ENCODE results near the gene PKDREJ.

Gene PKDREJ

GRCh38 chr22:46299101-46299500 is 36.0 kb upstream of the PKDREJ start:
- no peak overlapping the region for H3K4me2 ChIP-seq (ENCODE audit: low read length, poor library complexity, severe bottlenecking)
- no peak overlapping the region for H2BK12ac ChIP-seq (ENCODE audit: low read length in 2 of 2)
- H3K4me1 ChIP-seq (ENCODE audit: control insufficient read depth, insufficient read depth, low read depth, low read length) = peaks cover 18% of the 10 kb centered on the region
- H3K18ac ChIP-seq (ENCODE audit: low read depth in 1 of 2, low read length in 2 of 2) = no peak overlapping the region
- H3K79me1 ChIP-seq (replicated peaks; ENCODE audit: low read length, poor library complexity, severe bottlenecking) = peaks cover 43% of the 10 kb centered on the region
- DNase-seq = no peak
- no peak overlapping the region for H3K9ac ChIP-seq (ENCODE audit: low read length)
- H3K27me3 ChIP-seq (ENCODE audit: control insufficient read depth in 1 of 2, insufficient read depth in 1 of 2, low read length in 2 of 2) = no peaks in the 10 kb centered on the region
- no peak overlapping the region for H2BK15ac ChIP-seq (ENCODE audit: low read depth, poor library complexity, severe bottlenecking)
- H4K8ac ChIP-seq (ENCODE audit: low read length) = no peak overlapping the region
- no peak overlapping the region for H3K27ac ChIP-seq (ENCODE audit: low read length, poor library complexity, severe bottlenecking)
- H3K9me3 ChIP-seq (ENCODE audit: control insufficient read depth, low read length) = no peaks in the 10 kb centered on the region
- no peak overlapping the region for H3K23ac ChIP-seq (ENCODE audit: low read length in 2 of 2)
- H4K91ac ChIP-seq (ENCODE audit: low read length) = no peak overlapping the region
- no peak overlapping the region for H3K4me3 ChIP-seq (ENCODE audit: insufficient read depth in 1 of 2, low read depth in 1 of 2, low read length in 2 of 2)
- H2BK5ac ChIP-seq (ENCODE audit: low read depth, low read length, poor library complexity, severe bottlenecking) = no peak overlapping the region
- 96% methylated on average over 13 of the region's 13 CpGs for WGBS
- H2AK5ac ChIP-seq (ENCODE audit: low read length, severe bottlenecking) = no peak overlapping the region
- no peak overlapping the region for H3K4ac ChIP-seq (ENCODE audit: low read depth in 1 of 2, low read length in 2 of 2)
- H3K36me3 ChIP-seq (ENCODE audit: control insufficient read depth in 1 of 2, insufficient read depth in 2 of 2, low read depth in 1 of 2, low read length in 2 of 2) = peaks cover 0 to 9% of the 10 kb centered on the region in 2 experiments
- no peak overlapping the region for H2BK120ac ChIP-seq (ENCODE audit: low read depth, low read length)
- H3K14ac ChIP-seq (ENCODE audit: low read length in 2 of 2) = no peak overlapping the region
- H2AFZ ChIP-seq (ENCODE audit: low read depth, low read length) = no peak overlapping the region

DNA sequence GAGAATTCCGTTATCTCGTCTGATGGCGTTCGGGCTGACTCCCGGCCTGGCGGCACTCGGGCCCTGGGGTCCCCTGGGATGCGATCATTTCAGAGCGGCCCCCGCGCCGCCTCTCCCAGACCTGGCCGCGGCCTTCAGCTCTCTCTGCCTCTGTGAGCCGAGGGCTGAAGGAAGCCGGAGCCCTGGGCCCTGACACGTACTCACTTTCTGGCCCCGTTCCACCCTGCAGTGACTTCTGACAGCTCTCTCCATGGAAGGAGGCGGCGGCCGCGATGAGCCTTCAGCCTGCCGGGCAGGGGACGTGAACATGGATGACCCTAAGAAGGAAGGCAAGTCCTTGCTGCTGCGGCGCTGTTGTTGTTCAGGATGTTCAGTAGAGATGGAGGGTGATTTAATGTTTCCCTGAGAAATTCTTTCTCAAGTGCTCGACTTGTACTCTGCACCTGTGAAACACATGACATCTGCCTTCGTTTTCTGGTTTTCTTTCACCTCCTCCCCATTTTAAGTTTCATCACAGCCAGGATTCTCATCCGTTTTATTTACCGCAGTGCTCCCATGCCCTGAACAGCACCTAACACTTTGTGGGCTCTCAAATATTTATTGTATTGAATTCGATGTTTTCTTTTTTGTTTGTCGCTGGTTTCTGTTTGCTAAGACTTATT is 34.1 kb upstream of the PKDREJ start:
- peak overlapping the region; percentile 98 for H3K4me2 ChIP-seq (ENCODE audit: low read length, poor library complexity, severe bottlenecking)
- H2AFZ ChIP-seq (ENCODE audit: low read depth, low read length) = peak overlapping the region; percentile 70
- H3K4me1 ChIP-seq (ENCODE audit: control insufficient read depth, insufficient read depth, low read depth, low read length) = peaks cover 17% of the 10 kb centered on the region
- no peak overlapping the region for H2BK15ac ChIP-seq (ENCODE audit: low read depth, poor library complexity, severe bottlenecking)
- no peak overlapping the region for H3K27ac ChIP-seq (ENCODE audit: low read length, poor library complexity, severe bottlenecking)
- no peak overlapping the region for H2AK5ac ChIP-seq (ENCODE audit: low read length, severe bottlenecking)
- peak overlapping the region; percentile 95 for H3K9ac ChIP-seq (ENCODE audit: low read length)
- peaks cover 39% of the 10 kb centered on the region for H3K79me1 ChIP-seq (replicated peaks; ENCODE audit: low read length, poor library complexity, severe bottlenecking)
- WGBS = 6% methylated on average over 29 of the region's 32 CpGs
- no peak overlapping the region for H2BK12ac ChIP-seq (ENCODE audit: low read length in 2 of 2)
- H3K14ac ChIP-seq (ENCODE audit: low read length in 2 of 2) = peak overlapping the region in 1 of 2 experiments; percentile 48
- H3K27me3 ChIP-seq (ENCODE audit: control insufficient read depth in 1 of 2, insufficient read depth in 1 of 2, low read length in 2 of 2) = no peaks in the 10 kb centered on the region
- no peak overlapping the region for H3K18ac ChIP-seq (ENCODE audit: low read depth in 1 of 2, low read length in 2 of 2)
- no peak overlapping the region for H2BK5ac ChIP-seq (ENCODE audit: low read depth, low read length, poor library complexity, severe bottlenecking)
- no peak overlapping the region for H2BK120ac ChIP-seq (ENCODE audit: low read depth, low read length)
- DNase-seq = peak; percentile 49
- no peaks in the 10 kb centered on the region for H3K9me3 ChIP-seq (ENCODE audit: control insufficient read depth, low read length)
- peak overlapping the region; percentile 2 for H4K8ac ChIP-seq (ENCODE audit: low read length)
- H3K36me3 ChIP-seq (ENCODE audit: control insufficient read depth in 1 of 2, insufficient read depth in 2 of 2, low read depth in 1 of 2, low read length in 2 of 2) = peaks cover 13 to 19% of the 10 kb centered on the region in 2 experiments
- peak overlapping the region; percentile 80 to 91 for H3K4me3 ChIP-seq (ENCODE audit: insufficient read depth in 1 of 2, low read depth in 1 of 2, low read length in 2 of 2)
- no peak overlapping the region for H3K4ac ChIP-seq (ENCODE audit: low read depth in 1 of 2, low read length in 2 of 2)
- no peak overlapping the region for H3K23ac ChIP-seq (ENCODE audit: low read length in 2 of 2)
- H4K91ac ChIP-seq (ENCODE audit: low read length) = no peak overlapping the region

DNA sequence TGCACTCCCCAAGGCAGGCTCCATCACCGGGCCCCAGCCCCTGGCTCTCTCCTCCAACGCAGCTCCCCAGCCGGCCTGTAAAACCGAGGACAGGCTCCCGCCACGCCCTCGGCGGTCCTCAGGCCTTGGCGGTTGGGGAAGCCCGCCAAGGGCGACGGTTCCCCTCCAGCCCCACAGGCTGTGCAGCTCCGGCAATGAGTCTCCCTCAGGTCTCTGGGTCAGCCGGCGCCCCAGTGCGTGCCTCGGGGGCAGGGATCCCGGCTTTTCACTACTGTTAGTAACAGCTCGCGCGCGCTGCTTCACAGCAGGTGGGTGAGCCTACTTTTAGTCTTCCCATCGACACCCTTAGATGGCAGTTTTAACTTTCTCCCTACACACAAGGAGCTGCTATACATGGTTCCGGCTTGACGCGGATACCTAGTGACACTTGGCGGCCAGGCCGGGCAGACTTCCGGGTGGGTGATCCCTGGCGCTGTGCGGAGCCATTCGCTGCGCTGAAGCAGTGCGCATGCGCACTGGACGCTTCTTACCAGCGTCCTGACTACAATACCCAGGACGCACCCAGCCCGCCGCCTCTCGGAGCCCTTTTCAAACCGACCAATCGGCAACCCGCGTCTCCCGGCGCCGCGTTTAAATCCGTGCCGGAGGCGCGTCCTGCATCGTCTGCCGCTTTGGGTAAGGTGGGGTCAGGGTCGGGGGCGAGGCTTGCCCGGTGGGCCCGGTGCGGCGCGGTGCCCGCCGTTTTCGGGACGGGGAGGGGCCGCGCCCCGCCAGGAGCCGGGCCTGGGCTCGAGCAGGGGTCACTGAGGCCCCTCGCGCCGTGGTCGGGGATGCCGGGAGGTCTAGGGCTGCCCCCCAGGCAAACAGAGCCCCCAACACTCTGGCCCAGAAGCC is 33.4 kb upstream of the PKDREJ start, which contains the start of gene GTSE1:
TSS of gene GTSE1 (plus strand) at position 614 of the 894 bp plus-strand sequence. CDS start 531 bp downstream, outside the sequence.
- 1% methylated on average over 74 of the region's 76 CpGs for WGBS
- peaks cover 4% of the 10 kb centered on the region for H3K9me3 ChIP-seq (ENCODE audit: control insufficient read depth, low read length)
- peak within 1 kb of the TSS; percentile 98 for H4K8ac ChIP-seq (ENCODE audit: low read length)
- peak within 1 kb of the TSS; percentile 70 for H2AFZ ChIP-seq (ENCODE audit: low read depth, low read length)
- no peaks in the 10 kb centered on the region for H3K27me3 ChIP-seq (ENCODE audit: control insufficient read depth in 1 of 2, insufficient read depth in 1 of 2, low read length in 2 of 2)
- peak within 1 kb of the TSS in 1 of 2 experiments; percentile 48 for H3K14ac ChIP-seq (ENCODE audit: low read length in 2 of 2)
- peaks cover 18 to 26% of the 10 kb centered on the region in 2 experiments for H3K36me3 ChIP-seq (ENCODE audit: control insufficient read depth in 1 of 2, insufficient read depth in 2 of 2, low read depth in 1 of 2, low read length in 2 of 2)
- peak; percentile 96 for DNase-seq
- H3K4ac ChIP-seq (ENCODE audit: low read depth in 1 of 2, low read length in 2 of 2) = peak within 1 kb of the TSS; percentile 42 to 86
- peaks cover 17% of the 10 kb centered on the region for H3K4me1 ChIP-seq (ENCODE audit: control insufficient read depth, insufficient read depth, low read depth, low read length)
- no peak within 1 kb of the TSS for H2BK5ac ChIP-seq (ENCODE audit: low read depth, low read length, poor library complexity, severe bottlenecking)
- peak within 1 kb of the TSS in 1 of 2 experiments; percentile 50 for H2BK12ac ChIP-seq (ENCODE audit: low read length in 2 of 2)
- peak within 1 kb of the TSS; percentile 87 for H2AK5ac ChIP-seq (ENCODE audit: low read length, severe bottlenecking)
- H4K91ac ChIP-seq (ENCODE audit: low read length) = peak within 1 kb of the TSS; percentile 85
- H3K79me1 ChIP-seq (replicated peaks; ENCODE audit: low read length, poor library complexity, severe bottlenecking) = peaks cover 38% of the 10 kb centered on the region
- peak within 1 kb of the TSS; percentile 95 for H3K9ac ChIP-seq (ENCODE audit: low read length)
- peak within 1 kb of the TSS in 1 of 2 experiments; percentile 75 for H3K23ac ChIP-seq (ENCODE audit: low read length in 2 of 2)
- no peak within 1 kb of the TSS for H2BK15ac ChIP-seq (ENCODE audit: low read depth, poor library complexity, severe bottlenecking)
- H3K4me2 ChIP-seq (ENCODE audit: low read length, poor library complexity, severe bottlenecking) = peak within 1 kb of the TSS; percentile 98
- peak within 1 kb of the TSS; percentile 34 to 68 for H3K18ac ChIP-seq (ENCODE audit: low read depth in 1 of 2, low read length in 2 of 2)
- H3K27ac ChIP-seq (ENCODE audit: low read length, poor library complexity, severe bottlenecking) = peak within 1 kb of the TSS; percentile 56
- peak within 1 kb of the TSS; percentile 80 to 91 for H3K4me3 ChIP-seq (ENCODE audit: insufficient read depth in 1 of 2, low read depth in 1 of 2, low read length in 2 of 2)
- peak within 1 kb of the TSS; percentile 51 for H2BK120ac ChIP-seq (ENCODE audit: low read depth, low read length)

Measured in mesenchymal stem cell (in vitro differentiated cells and primary cell).